BJ (cell line): ENCODE data around the gene CFAP65. TPM values are rescaled to one million over a fixed set of nuclear protein-coding genes. Genes with fewer than 3 reads are reported as not detected.

ENCODE experiments used
- CTCF ChIA-PET: fragments of 350-600 bp; formaldehyde crosslinking; extraction: SDS; loops from one replicate; lab custom pipeline; 2021; ENCODE audit warnings: antibody characterized with exemption, inconsistent platforms; lab: Yijun Ruan, JAX
- POLR2A ChIA-PET: fragments of 300-600 bp; sonication (Branson Sonifier 250); formaldehyde crosslinking; extraction: SDS; loops from one replicate; lab custom pipeline; 2021; ENCODE audit warnings: antibody characterized with exemption; lab: Charles Lee
- DNase-seq: peaks from one replicate; pipeline ENCODE4 v3.0.0-alpha.2; 2011; ENCODE audit warnings: low read depth
- H3K27me3 ChIP-seq: 2 replicates; pipeline ENCODE4 v1.6.0; 2011; ENCODE audit warnings: low read length; ENCODE audit not compliant: control insufficient read depth, insufficient read depth
- H3K36me3 ChIP-seq: 2 replicates; pipeline ENCODE4 v1.5.1; 2011; ENCODE audit warnings: low read length; ENCODE audit not compliant: control insufficient read depth, insufficient read depth
- H3K4me3 ChIP-seq: 2 replicates; pipeline ENCODE4 v1.5.1; 2011; ENCODE audit warnings: low read depth, mild to moderate bottlenecking, control low read depth, low read length
- polyA plus RNA-seq: library from polyadenylated mRNA; depleted of rRNA; stranded (reverse); fragments of >200 nt; gene quantifications from 2 replicates; pipeline ENCODE4 v1.2.3, GENCODE V29; 2011
- TF ChIP-seq, protein P1 (sequence below): IDR thresholded peaks from 2 replicates; pipeline ENCODE4 v1.5.1; 2011; ENCODE audit warnings: low read depth, mild to moderate bottlenecking, control low read depth, inconsistent platforms, low read length, moderate library complexity; ENCODE audit not compliant: insufficient read depth

CFAP65 gene
- polyA plus RNA-seq, 1 experiment, result not detected

GRCh38 chr2:218983934-218984238 is 57.4 kb downstream of the CFAP65 start:
- no peak for DNase-seq
- Histone ChIP-seq H3K4me3 (no peak overlapping the region), H3K36me3 (no peaks in the 10 kb centered on the region), H3K27me3 (peaks cover 66% of the 10 kb centered on the region)
- CTCF ChIA-PET, result interaction anchor here (0.7 to 1.2 kb wide), 3 partner anchors 11 to 196 kb away, joined by 3 to 4 read pairs (median 3); no protein-coding TSS in a partner anchor
- TF ChIP-seq, protein P1, sequence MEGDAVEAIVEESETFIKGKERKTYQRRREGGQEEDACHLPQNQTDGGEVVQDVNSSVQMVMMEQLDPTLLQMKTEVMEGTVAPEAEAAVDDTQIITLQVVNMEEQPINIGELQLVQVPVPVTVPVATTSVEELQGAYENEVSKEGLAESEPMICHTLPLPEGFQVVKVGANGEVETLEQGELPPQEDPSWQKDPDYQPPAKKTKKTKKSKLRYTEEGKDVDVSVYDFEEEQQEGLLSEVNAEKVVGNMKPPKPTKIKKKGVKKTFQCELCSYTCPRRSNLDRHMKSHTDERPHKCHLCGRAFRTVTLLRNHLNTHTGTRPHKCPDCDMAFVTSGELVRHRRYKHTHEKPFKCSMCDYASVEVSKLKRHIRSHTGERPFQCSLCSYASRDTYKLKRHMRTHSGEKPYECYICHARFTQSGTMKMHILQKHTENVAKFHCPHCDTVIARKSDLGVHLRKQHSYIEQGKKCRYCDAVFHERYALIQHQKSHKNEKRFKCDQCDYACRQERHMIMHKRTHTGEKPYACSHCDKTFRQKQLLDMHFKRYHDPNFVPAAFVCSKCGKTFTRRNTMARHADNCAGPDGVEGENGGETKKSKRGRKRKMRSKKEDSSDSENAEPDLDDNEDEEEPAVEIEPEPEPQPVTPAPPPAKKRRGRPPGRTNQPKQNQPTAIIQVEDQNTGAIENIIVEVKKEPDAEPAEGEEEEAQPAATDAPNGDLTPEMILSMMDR, result no peak
- POLR2A ChIA-PET, result no interaction called here

DNA sequence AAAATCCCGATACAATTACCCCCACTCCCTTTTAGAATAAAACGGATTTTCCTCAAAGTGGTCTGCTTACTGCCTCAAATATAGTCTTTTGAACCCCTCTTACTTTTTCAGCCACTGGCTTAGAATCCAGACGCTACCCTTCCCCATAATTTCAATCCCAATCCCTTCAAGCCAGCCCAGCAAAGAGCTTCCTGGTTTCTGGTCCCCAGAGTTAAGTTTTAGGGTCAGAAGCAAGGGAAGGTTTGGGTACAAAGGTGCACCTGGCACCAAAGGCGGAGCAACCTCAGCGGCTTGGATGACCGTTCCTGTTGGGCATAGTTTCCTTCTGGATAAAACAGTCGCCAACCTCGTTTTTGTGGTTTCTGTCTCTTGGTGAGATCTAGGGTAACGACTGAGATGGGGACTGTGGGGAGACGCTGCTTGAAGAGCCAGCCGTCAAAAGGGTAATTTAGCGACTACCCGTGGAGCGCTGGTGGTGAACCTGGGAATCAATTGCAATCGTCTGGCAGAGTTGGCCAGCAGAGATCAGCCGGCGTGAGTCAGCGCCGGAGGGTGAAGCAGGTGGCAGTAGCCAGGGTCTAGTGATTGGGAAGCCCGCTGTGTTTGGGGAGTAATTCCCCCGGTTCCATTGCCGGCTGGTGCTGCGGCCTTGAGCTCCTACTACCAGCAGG is 57.9 kb downstream of the CFAP65 start:
- CTCF ChIA-PET, result interaction anchor here (0.5 to 4.0 kb wide), 4 partner anchors 12 to 290 kb away, joined by 3 to 36 read pairs (median 3); no protein-coding TSS in a partner anchor
- POLR2A ChIA-PET, result no interaction called here
- no peaks in the 10 kb centered on the region for H3K36me3 ChIP-seq
- TF ChIP-seq, protein P1, result no peak
- peaks cover 66% of the 10 kb centered on the region for H3K27me3 ChIP-seq
- no peak overlapping the region for H3K4me3 ChIP-seq
- no peak for DNase-seq

DNA sequence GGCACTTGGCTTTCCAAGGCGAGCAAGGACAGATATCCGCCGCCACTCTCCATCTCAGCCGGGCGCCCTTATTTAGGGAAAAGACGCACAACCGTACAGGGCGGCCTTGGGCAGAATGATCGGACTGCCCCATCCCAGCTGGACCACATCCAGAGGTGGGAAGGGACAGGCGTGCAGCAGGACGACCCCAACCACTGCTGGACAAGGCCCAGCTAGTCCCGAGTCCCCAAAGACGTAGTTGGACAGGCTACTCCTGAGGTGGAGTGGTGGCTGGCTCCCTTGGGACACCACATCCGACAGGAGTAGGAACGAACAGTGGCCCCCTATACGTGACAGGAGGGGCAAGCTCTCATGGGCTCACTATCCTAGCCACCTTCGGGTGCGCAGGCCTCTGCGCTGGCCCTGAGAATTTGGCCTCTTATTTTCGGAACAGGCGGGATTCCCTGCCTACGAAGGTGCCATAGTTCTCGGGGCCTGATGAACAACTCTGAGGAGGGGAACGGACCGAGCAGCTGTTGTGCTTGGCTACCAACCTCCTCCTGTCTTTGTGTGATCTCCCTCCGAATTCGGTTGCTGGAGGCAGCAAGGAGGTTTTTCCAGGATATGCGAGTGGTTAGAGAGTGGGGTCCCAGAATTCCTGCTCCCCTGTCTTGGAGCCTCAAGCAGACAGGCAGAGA is 58.6 kb downstream of the CFAP65 start:
- Histone ChIP-seq H3K27me3 (peaks cover 64% of the 10 kb centered on the region), H3K36me3 (no peaks in the 10 kb centered on the region), H3K4me3 (no peak overlapping the region)
- ChIA-PET POLR2A (no interaction called here), CTCF (interaction anchor here (0.5 to 4.0 kb wide), 6 partner anchors 13 to 290 kb away, joined by 3 to 44 read pairs (median 14); no protein-coding TSS in a partner anchor)
- TF ChIP-seq, protein P1, result no peak
- no peak for DNase-seq

- no peak overlapping the region for H3K4me3 ChIP-seq
- TF ChIP-seq, protein P1, result no peak
- no peak for DNase-seq
- H3K27me3 ChIP-seq, result peaks cover 61% of the 10 kb centered on the region
- ChIA-PET POLR2A (no interaction called here), CTCF (interaction anchor here (0.9 to 4.0 kb wide), 7 partner anchors 13 to 173 kb away, joined by 3 to 44 read pairs (median 11); no protein-coding TSS in a partner anchor)
- no peaks in the 10 kb centered on the region for H3K36me3 ChIP-seq
These were observed 59.3 kb downstream of the CFAP65 start for GRCh38 chr2:218981881-218982585.

DNA sequence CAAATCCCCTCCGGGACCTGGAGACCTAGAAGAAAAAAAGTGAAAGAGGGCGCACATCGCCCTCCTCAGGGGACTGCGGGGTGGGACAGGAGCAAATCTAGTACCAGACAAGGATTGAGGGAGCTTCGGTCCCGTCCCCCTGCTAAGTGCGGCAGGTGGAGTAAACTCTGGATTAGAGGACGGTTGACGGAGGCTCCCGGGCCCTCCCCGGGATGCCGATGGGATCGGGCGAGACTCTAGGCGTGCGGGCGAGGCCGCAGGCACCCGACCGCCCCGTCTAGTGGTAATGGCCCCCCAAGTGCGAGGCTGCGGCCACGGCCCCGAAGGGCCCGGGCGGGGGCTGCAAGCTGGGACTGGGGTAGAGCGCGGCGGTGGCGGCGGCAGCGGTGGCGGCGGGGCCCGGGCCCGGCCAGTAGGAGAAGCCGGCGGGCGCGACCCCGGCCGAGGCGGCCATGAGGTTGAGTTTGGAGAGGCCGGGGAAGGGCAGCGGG is 59.9 kb downstream of the CFAP65 start:
- Histone ChIP-seq H3K36me3 (no peaks in the 10 kb centered on the region), H3K27me3 (peaks cover 58% of the 10 kb centered on the region), H3K4me3 (no peak overlapping the region)
- DNase-seq, result no peak
- ChIA-PET POLR2A (no interaction called here), CTCF (interaction anchor here (0.9 to 4.0 kb wide), 8 partner anchors 14 to 174 kb away, joined by 3 to 44 read pairs (median 9); no protein-coding TSS in a partner anchor)
- TF ChIP-seq, protein P1, result no peak
